ENCODE measurements around the gene PDE4D. TPM values are rescaled to one million over a fixed set of nuclear protein-coding genes. Genes with fewer than 3 reads are reported as not detected.

The PDE4D gene
- total and polyA plus RNA-seq, 2 experiments from 2014 or later = 4.3 to 9.7 TPM

- Histone ChIP-seq H3F3A (ENCODE audit: insufficient read depth) (no peaks in the 10 kb centered on the region), H3K27me3 (replicated peaks; ENCODE audit: insufficient read depth) (peaks cover 63% of the 10 kb centered on the region), H3K4me2 (ENCODE audit: unreplicated experiment) (no peak overlapping the region), H3K9me2 (ENCODE audit: insufficient read depth) (no peaks in the 10 kb centered on the region), H3K36me3 (ENCODE audit: low read depth) (no peaks in the 10 kb centered on the region), H4K20me1 (ENCODE audit: insufficient read depth) (no peaks in the 10 kb centered on the region), H3K27ac (no peak overlapping the region), H3K4me3 (no peak overlapping the region), H2AFZ (no peak overlapping the region), H3K9ac (no peak overlapping the region), H3K9me3 (ENCODE audit: low read depth) (no peaks in the 10 kb centered on the region), H3K4me1 (ENCODE audit: insufficient read depth) (no peaks in the 10 kb centered on the region), H3K79me2 (ENCODE audit: insufficient read depth) (no peaks in the 10 kb centered on the region)
- in situ Hi-C loops (cut with MboI) = loop anchor here (10.0 kb wide), 1 partner anchor 177 kb away; no protein-coding TSS in a partner anchor
- DNase-seq = no peak
- WGBS, 2 experiments (ENCODE audit: low coverage in 1 of 2, low lambda C conversion rate in 2 of 2, missing lambda C conversion rate in 2 of 2) = 91 to 94% methylated on average over 4 of the region's 4 CpGs
- no peak for TF ChIP-seq EZH2phosphoT487 (IDR thresholded peaks at IDR 0.05; ENCODE audit: insufficient read depth, low read depth)
- no peak for TF ChIP-seq EZH2 (IDR thresholded peaks at IDR 0.05; ENCODE audit: insufficient read depth, poor library complexity, severe bottlenecking)
Measured at GRCh38 chr5:59371525-59372127, 521.9 kb downstream of the PDE4D start.

- Histone ChIP-seq H3K27ac (no peak overlapping the region), H3K27me3 (replicated peaks; ENCODE audit: insufficient read depth) (peaks cover 45% of the 10 kb centered on the region), H3K36me3 (ENCODE audit: low read depth) (no peaks in the 10 kb centered on the region), H3K4me1 (ENCODE audit: insufficient read depth) (no peaks in the 10 kb centered on the region), H3K9ac (no peak overlapping the region), H2AFZ (no peak overlapping the region), H3K9me3 (ENCODE audit: low read depth) (no peaks in the 10 kb centered on the region), H3K79me2 (ENCODE audit: insufficient read depth) (no peaks in the 10 kb centered on the region), H3K9me2 (ENCODE audit: insufficient read depth) (no peaks in the 10 kb centered on the region), H3K4me2 (ENCODE audit: unreplicated experiment) (no peak overlapping the region), H4K20me1 (ENCODE audit: insufficient read depth) (no peaks in the 10 kb centered on the region), H3K4me3 (no peak overlapping the region), H3F3A (ENCODE audit: insufficient read depth) (no peaks in the 10 kb centered on the region)
- 57 to 66% methylated on average over 4 of the region's 4 CpGs for WGBS, 2 experiments (ENCODE audit: low coverage in 1 of 2, low lambda C conversion rate in 2 of 2, missing lambda C conversion rate in 2 of 2)
- in situ Hi-C loops (cut with MboI) = no loop called here
- TF ChIP-seq EZH2 (IDR thresholded peaks at IDR 0.05; ENCODE audit: insufficient read depth, poor library complexity, severe bottlenecking) (no peak), EZH2phosphoT487 (IDR thresholded peaks at IDR 0.05; ENCODE audit: insufficient read depth, low read depth) (no peak)
- DNase-seq = no peak
Measured at GRCh38 chr5:59368951-59369350, 524.6 kb downstream of the PDE4D start.

GRCh38 chr5:59367791-59368394 is 525.6 kb downstream of the PDE4D start:
- Histone ChIP-seq H3K9me3 (ENCODE audit: low read depth) (no peaks in the 10 kb centered on the region), H3K27me3 (replicated peaks; ENCODE audit: insufficient read depth) (peaks cover 37% of the 10 kb centered on the region), H3F3A (ENCODE audit: insufficient read depth) (no peaks in the 10 kb centered on the region), H3K4me2 (ENCODE audit: unreplicated experiment) (no peak overlapping the region), H3K27ac (no peak overlapping the region), H2AFZ (no peak overlapping the region), H4K20me1 (ENCODE audit: insufficient read depth) (no peaks in the 10 kb centered on the region), H3K4me3 (no peak overlapping the region), H3K36me3 (ENCODE audit: low read depth) (no peaks in the 10 kb centered on the region), H3K9ac (no peak overlapping the region), H3K79me2 (ENCODE audit: insufficient read depth) (no peaks in the 10 kb centered on the region), H3K4me1 (ENCODE audit: insufficient read depth) (no peaks in the 10 kb centered on the region), H3K9me2 (ENCODE audit: insufficient read depth) (no peaks in the 10 kb centered on the region)
- no peak for TF ChIP-seq EZH2 (IDR thresholded peaks at IDR 0.05; ENCODE audit: insufficient read depth, poor library complexity, severe bottlenecking)
- no peak for TF ChIP-seq EZH2phosphoT487 (IDR thresholded peaks at IDR 0.05; ENCODE audit: insufficient read depth, low read depth)
- in situ Hi-C loops (cut with MboI) = no loop called here
- 14 to 15% methylated on average over 7 of the region's 7 CpGs for WGBS, 2 experiments (ENCODE audit: low coverage in 1 of 2, low lambda C conversion rate in 2 of 2, missing lambda C conversion rate in 2 of 2)
- peak; percentile 77 for DNase-seq

- 58 to 65% methylated on average over 4 of the region's 4 CpGs for WGBS, 2 experiments (ENCODE audit: low coverage in 1 of 2, low lambda C conversion rate in 2 of 2, missing lambda C conversion rate in 2 of 2)
- no peak overlapping the region for H3K27ac ChIP-seq
- H4K20me1 ChIP-seq (ENCODE audit: insufficient read depth) = no peaks in the 10 kb centered on the region
- H3K4me2 ChIP-seq (ENCODE audit: unreplicated experiment) = no peak overlapping the region
- H3K79me2 ChIP-seq (ENCODE audit: insufficient read depth) = no peaks in the 10 kb centered on the region
- no peaks in the 10 kb centered on the region for H3K4me1 ChIP-seq (ENCODE audit: insufficient read depth)
- H3K27me3 ChIP-seq (replicated peaks; ENCODE audit: insufficient read depth) = peaks cover 33% of the 10 kb centered on the region
- H3K36me3 ChIP-seq (ENCODE audit: low read depth) = no peaks in the 10 kb centered on the region
- DNase-seq = no peak
- H3K9me3 ChIP-seq (ENCODE audit: low read depth) = no peaks in the 10 kb centered on the region
- H3K9me2 ChIP-seq (ENCODE audit: insufficient read depth) = no peaks in the 10 kb centered on the region
- H3F3A ChIP-seq (ENCODE audit: insufficient read depth) = no peaks in the 10 kb centered on the region
- TF ChIP-seq EZH2phosphoT487 (IDR thresholded peaks at IDR 0.05; ENCODE audit: insufficient read depth, low read depth) (no peak), EZH2 (IDR thresholded peaks at IDR 0.05; ENCODE audit: insufficient read depth, poor library complexity, severe bottlenecking) (no peak)
- no peak overlapping the region for H2AFZ ChIP-seq
- H3K4me3 ChIP-seq = no peak overlapping the region
- in situ Hi-C loops (cut with MboI) = no loop called here
- H3K9ac ChIP-seq = no peak overlapping the region
Measured at GRCh38 chr5:59366784-59367183, 526.7 kb downstream of the PDE4D start.

All from GM23248 (cell line).